ENCODE measurements around the gene FEM1B. TPM values are rescaled to one million over a fixed set of nuclear protein-coding genes. Genes with fewer than 3 reads are reported as not detected.

FEM1B gene
- total and polyA plus RNA-seq, 2 of the 8 experiments (the other 6 are each of a cell fraction or from before 2014, with no cell fraction given) = 36.1 to 83.8 TPM

DNA sequence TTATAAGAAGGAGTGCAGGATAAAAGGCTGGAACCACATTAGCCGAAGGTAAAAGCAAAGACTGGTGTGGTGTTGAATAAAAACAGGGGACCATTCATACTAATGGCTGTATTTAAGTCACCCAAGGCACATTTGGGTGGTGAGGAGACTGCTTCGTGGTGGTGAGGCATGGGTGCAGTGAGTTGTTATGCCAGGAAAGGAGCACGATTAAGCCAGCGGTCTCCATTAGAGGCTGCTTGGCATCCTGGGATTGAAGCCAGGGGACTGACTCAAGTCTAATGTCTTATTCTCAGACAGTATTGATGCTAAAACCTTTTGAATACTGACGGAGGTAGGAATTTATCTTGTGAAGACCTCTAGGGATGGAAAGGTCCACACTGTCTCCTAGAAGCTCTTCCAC, 21.9 kb downstream of the FEM1B start:
- CTCF ChIA-PET (ENCODE audit: partially characterized antibody) = interaction anchor here (1.0 to 11.3 kb wide), 3 partner anchors 5 to 47 kb away, joined by 4 to 85 read pairs (median 6); no protein-coding TSS in a partner anchor
- peaks cover 0 to 9% (median 5%) of the 10 kb centered on the region in 4 experiments; a peak in 6 of 7 replicates for H3K4me1 ChIP-seq (replicated peaks in 1 of 4; ENCODE audit: control insufficient read depth in 3 of 4, insufficient read depth in 4 of 4, low read length in 3 of 4)
- H4K91ac ChIP-seq (replicated peaks; ENCODE audit: insufficient read length, low read length) = no peak overlapping the region
- no peak overlapping the region for H3K14ac ChIP-seq (ENCODE audit: insufficient read length)
- no peak overlapping the region for H3K56ac ChIP-seq (replicated peaks; ENCODE audit: insufficient read length, low read depth, low read length)
- no peak overlapping the region for H3K4me2 ChIP-seq (ENCODE audit: insufficient read depth in 1 of 2, low read depth in 2 of 2, low read length in 2 of 2)
- H4K20me1 ChIP-seq (replicated peaks in 1 of 2; ENCODE audit: control insufficient read depth in 1 of 2, insufficient read depth in 2 of 2, low read length in 2 of 2) = peaks cover 0 to 2% of the 10 kb centered on the region in 2 experiments
- H3K36me3 ChIP-seq (ENCODE audit: control insufficient read depth in 2 of 4, insufficient read depth in 4 of 4, low read length in 3 of 4) = 0 out of 8 replicates have a peak, but pooled peaks cover 0 to 3% (median 1%) of the 10 kb centered on the region in 4 experiments
- H2BK5ac ChIP-seq (ENCODE audit: low read depth, low read length) = no peak overlapping the region
- H4K8ac ChIP-seq (ENCODE audit: extremely low read depth, insufficient read depth, low read length) = no peak overlapping the region
- FAIRE-seq (no peak), DNase-seq (ENCODE audit: low read depth in 1 of 2, low spot score in 2 of 2) (no peak)
- H3K4me3 ChIP-seq (ENCODE audit: extremely low read depth in 1 of 4, insufficient read depth in 2 of 4, low read depth in 3 of 4, low read length in 4 of 4) = no peak overlapping the region
- no peak overlapping the region for H2BK120ac ChIP-seq (replicated peaks; ENCODE audit: low read depth, low read length)
- H2BK15ac ChIP-seq (ENCODE audit: low read length) = no peak overlapping the region
- POLR2A ChIA-PET (ENCODE audit: partially characterized antibody) = interaction anchor here (0.9 to 2.2 kb wide), 6 partner anchors 8 to 74 kb away, joined by 3 to 8 read pairs (median 4); partner anchors contain the start of gene FEM1B
- no peak overlapping the region for H3K27ac ChIP-seq (ENCODE audit: low read depth, low read length)
- H3K9ac ChIP-seq (replicated peaks in 1 of 4; ENCODE audit: extremely low read depth in 1 of 4, low read depth in 3 of 4, low read length in 3 of 4) = no peak overlapping the region
- H3K23ac ChIP-seq (ENCODE audit: insufficient read length) = no peak overlapping the region
- WGBS, 2 experiments (ENCODE audit: extremely low coverage in 1 of 2, insufficient coverage in 1 of 2, insufficient read length in 1 of 2, insufficient replicate concordance in 2 of 2, low coverage in 1 of 2, low lambda C conversion rate in 2 of 2, missing lambda C conversion rate in 1 of 2) = 95% methylated on average over 5 of the region's 5 CpGs; no CpG with 5 or more reads in 1 of the 2 experiments
- H3K79me2 ChIP-seq (ENCODE audit: control insufficient read depth in 1 of 2, insufficient read depth in 2 of 2, low read length in 2 of 2) = peaks cover 0 to 6% of the 10 kb centered on the region in 2 experiments; a peak in 1 of 4 replicates
- no peak overlapping the region for H4K5ac ChIP-seq (ENCODE audit: insufficient read length, low read depth, low read length)
- H3K79me1 ChIP-seq (ENCODE audit: low read depth, low read length) = no peaks in the 10 kb centered on the region
- no peak overlapping the region for H3K4ac ChIP-seq (replicated peaks; ENCODE audit: insufficient read length, low read depth, low read length)
- no peaks in the 10 kb centered on the region for H3K27me3 ChIP-seq (replicated peaks in 1 of 4; ENCODE audit: control insufficient read depth in 3 of 4, extremely low read depth in 1 of 4, insufficient read depth in 3 of 4, low read length in 3 of 4)
- H2AFZ ChIP-seq (ENCODE audit: low read length) = no peak overlapping the region
- no peaks in the 10 kb centered on the region; the same call in 1 of the 2 replicates for H3K23me2 ChIP-seq (ENCODE audit: low read depth, low read length)
- no peak overlapping the region for H2AK5ac ChIP-seq (ENCODE audit: low read depth, low read length)
- no peak overlapping the region for H2BK20ac ChIP-seq (ENCODE audit: low read length)
- H3K9me3 ChIP-seq (ENCODE audit: insufficient read depth in 2 of 2, low read depth in 1 of 2, low read length in 1 of 2) = no peaks in the 10 kb centered on the region
- no peak overlapping the region for H2BK12ac ChIP-seq (ENCODE audit: low read depth, low read length)
- H3K18ac ChIP-seq (ENCODE audit: extremely low read depth, low read length) = no peak overlapping the region
- TF ChIP-seq RAD21 (IDR thresholded peaks at IDR 0.05 in 1 of 2, conservative IDR thresholded peaks at IDR 0.05 in 1 of 2; ENCODE audit: low read depth in 2 of 2, low read length in 2 of 2) (no peak), JUN (IDR thresholded peaks at IDR 0.05; ENCODE audit: low read depth, low read length) (no peak), HDAC2 (IDR thresholded peaks at IDR 0.05; ENCODE audit: borderline replicate concordance in 1 of 2, low read depth in 2 of 2, low read length in 2 of 2) (no peak), CBX5 (IDR thresholded peaks at IDR 0.05; ENCODE audit: low read depth, low read length) (no peak), TAF1 (IDR thresholded peaks at IDR 0.05; ENCODE audit: low read depth, low read length) (no peak), BRCA1 (IDR thresholded peaks at IDR 0.05; ENCODE audit: low read depth, low read length) (no peak), TBP (IDR thresholded peaks at IDR 0.05; ENCODE audit: low read depth, low read length) (no peak), BCL11A (IDR thresholded peaks at IDR 0.05; ENCODE audit: low read depth in 2 of 2, low read length in 2 of 2) (no peak), CHD1 (IDR thresholded peaks at IDR 0.05; ENCODE audit: low read depth, low read length) (no peak), CBX8 (IDR thresholded peaks at IDR 0.05; ENCODE audit: borderline replicate concordance, low read depth, low read length) (no peak)
- TF ChIP-seq, protein P1, sequence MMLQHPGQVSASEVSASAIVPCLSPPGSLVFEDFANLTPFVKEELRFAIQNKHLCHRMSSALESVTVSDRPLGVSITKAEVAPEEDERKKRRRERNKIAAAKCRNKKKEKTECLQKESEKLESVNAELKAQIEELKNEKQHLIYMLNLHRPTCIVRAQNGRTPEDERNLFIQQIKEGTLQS (IDR thresholded peaks at IDR 0.05; ENCODE audit: insufficient read depth, low read depth, low read length) = no peak

Data from H1 (cell line).